Sigmoid colon (tissue), 7 donors: Measurements from ENCODE around the gene YJEFN3. TPM values are rescaled to one million over a fixed set of nuclear protein-coding genes. Genes with fewer than 3 reads are reported as not detected.
A peak's percentile ranks its signal among the peaks of the same experiment; 100 is the strongest.

Experiments used
- DNase-seq: peaks from one replicate; pipeline ENCODE4 v3.0.0-alpha.2; 2019
- H3K27ac ChIP-seq, 4 donors: fragments of 200-600 bp; sonication (generic); one replicate each; pipeline ENCODE4 v1.5.1; 2016 to 2019; ENCODE audit warnings: mild to moderate bottlenecking in 1 of 4
- H3K27me3 ChIP-seq, 3 donors: fragments of 200-600 bp; sonication (generic); one replicate each; pipeline ENCODE4 v1.5.1; 2019; ENCODE audit warnings: mild to moderate bottlenecking in 1 of 3
- H3K36me3 ChIP-seq, 4 donors: fragments of 200-600 bp; sonication (generic); one replicate each; pipeline ENCODE4 v1.5.1; 2016 to 2019
- H3K4me1 ChIP-seq, 4 donors: fragments of 200-600 bp; sonication (generic); one replicate each; pipeline ENCODE4 v1.5.1; 2017 to 2019
- H3K4me3 ChIP-seq, 4 donors: fragments of 200-600 bp; sonication (generic); one replicate each; pipeline ENCODE4 v1.5.1; 2017 to 2019; ENCODE audit warnings: mild to moderate bottlenecking in 2 of 4, moderate library complexity in 1 of 4
- H3K9me3 ChIP-seq, 4 donors: fragments of 200-600 bp in 3 of 4; sonication (generic) in 3 of 4; one replicate each; pipeline versions ENCODE4 v1.5.1 to v1.6.1; 2013 to 2019
- CTCF ChIP-seq, 4 experiments: fragments of 450-650 bp in 3 of 4; fragments of 200-600 bp in 1 of 4; IDR thresholded peaks; one replicate each; pipeline ENCODE4 v1.5.1; 2016 to 2019; ENCODE audit warnings: antibody characterized with exemption in 4 of 4, mild to moderate bottlenecking in 3 of 4, moderate library complexity in 2 of 4
- EP300 ChIP-seq, 4 donors: sonication (generic); formaldehyde crosslinking; IDR thresholded peaks; one replicate each; pipeline ENCODE4 v1.6.1; 2017; ENCODE audit warnings: antibody characterized with exemption in 4 of 4
- POLR2A ChIP-seq, 2 donors: fragments of 450-650 bp; IDR thresholded peaks; one replicate each; pipeline ENCODE4 v1.6.1; 2016; ENCODE audit warnings: antibody characterized with exemption in 2 of 2, mild to moderate bottlenecking in 2 of 2, moderate library complexity in 2 of 2
- POLR2AphosphoS5 ChIP-seq, 4 donors: sonication (generic); formaldehyde crosslinking; IDR thresholded peaks; one replicate each; pipeline ENCODE4 v1.6.1; 2017; ENCODE audit warnings: antibody characterized with exemption in 4 of 4
- WGBS, 2 donors: extraction: QIAGEN DNeasy Blood & Tissue Kit; methylation state at CpG; one replicate each; pipeline ENCODE4 v1.1.7; 2013; 5-methylcytosine and 5-hydroxymethylcytosine counted together
- intact Hi-C: fragments of 100-400 bp; cut with DNase I; formaldehyde crosslinking; loops from one replicate; pipeline ENCODE4 v1.15.1; 2023
- polyA plus RNA-seq, 3 donors: library from polyadenylated mRNA; stranded (reverse); fragments of 200-250 nt; gene quantifications; one replicate each; pipeline ENCODE4 v1.2.3, GENCODE V29; 2013
- total RNA-seq, 4 donors: library from RNA; depleted of rRNA; stranded (reverse); fragments of >200 nt; gene quantifications; one replicate each; pipeline ENCODE4 v1.1.0, GENCODE V29; 2016
- donor health status: healthy with polysubstance abuse.
- donor health status: Bipolar disorder and iron deficiency.
- donor health status: healthy.

YJEFN3 gene
- total and polyA plus RNA-seq, 7 donors: 0.71 to 14.4 (median 2.2) TPM; not detected in 2

- H3K36me3 ChIP-seq: peaks cover 10 to 52% (median 22%) of the 10 kb centered on the region in 4 donors
- no peak overlapping the region for H3K27ac ChIP-seq
- no peak for DNase-seq
- no peaks in the 10 kb centered on the region for H3K9me3 ChIP-seq
- no peak for TF ChIP-seq CTCF (IDR thresholded peaks at IDR 0.05)
- TF ChIP-seq POLR2A (IDR thresholded peaks at IDR 0.05): no peak
- no peak for TF ChIP-seq EP300 (IDR thresholded peaks at IDR 0.05)
- TF ChIP-seq POLR2AphosphoS5 (IDR thresholded peaks at IDR 0.05): no peak
- intact Hi-C loops: no loop called here
- H3K4me1 ChIP-seq: no peaks in the 10 kb centered on the region
- no peak overlapping the region for H3K4me3 ChIP-seq
- H3K27me3 ChIP-seq: no peaks in the 10 kb centered on the region
- WGBS, 2 donors: 95% methylated on average over 8 of the region's 8 CpGs
These were observed 21.4 kb upstream of the YJEFN3 start for GRCh38 chr19:19507354-19507753.

GRCh38 chr19:19508217-19508616, 20.5 kb upstream of the YJEFN3 start:
- 87 to 91% methylated on average over 11 of the region's 11 CpGs for WGBS, 2 donors
- peaks cover 10 to 44% (median 18%) of the 10 kb centered on the region in 4 donors for H3K36me3 ChIP-seq

GRCh38 chr19:19510432-19510831, 18.3 kb upstream of the YJEFN3 start:
- no peak for TF ChIP-seq POLR2AphosphoS5 (IDR thresholded peaks at IDR 0.05)
- no peak for TF ChIP-seq EP300 (IDR thresholded peaks at IDR 0.05)
- no peak for TF ChIP-seq POLR2A (IDR thresholded peaks at IDR 0.05)
- no peak for TF ChIP-seq CTCF (IDR thresholded peaks at IDR 0.05)
- H3K27me3 ChIP-seq: no peaks in the 10 kb centered on the region
- WGBS, 2 donors: 46 to 53% methylated on average over 6 of the region's 6 CpGs

More at GRCh38 chr19:19508217-19508616, 20.5 kb upstream of the YJEFN3 start:
- Histone ChIP-seq H3K27ac (no peak overlapping the region), H3K4me3 (no peak overlapping the region), H3K9me3 (no peaks in the 10 kb centered on the region), H3K27me3 (no peaks in the 10 kb centered on the region), H3K4me1 (no peaks in the 10 kb centered on the region)
- TF ChIP-seq EP300 (IDR thresholded peaks at IDR 0.05) (no peak), POLR2A (IDR thresholded peaks at IDR 0.05) (no peak), CTCF (IDR thresholded peaks at IDR 0.05) (no peak), POLR2AphosphoS5 (IDR thresholded peaks at IDR 0.05) (no peak)
- intact Hi-C loops: no loop called here
- DNase-seq: no peak

GRCh38 chr19:19513682-19514081, 15.0 kb upstream of the YJEFN3 start:
- Histone ChIP-seq H3K4me3 (peak overlapping the region; percentile 16 to 43 (median 36)), H3K4me1 (peaks cover 0 to 40% (median 37%) of the 10 kb centered on the region in 4 donors)
- DNase-seq: no peak

More at GRCh38 chr19:19510432-19510831, 18.3 kb upstream of the YJEFN3 start:
- Histone ChIP-seq H3K9me3 (no peaks in the 10 kb centered on the region), H3K4me1 (peaks cover 0 to 15% (median 14%) of the 10 kb centered on the region in 4 donors), H3K4me3 (no peak overlapping the region), H3K27ac (no peak overlapping the region), H3K36me3 (peaks cover 3 to 24% (median 11%) of the 10 kb centered on the region in 4 donors)
- intact Hi-C loops: loop anchor here (10.0 kb wide), 1 partner anchor 316 kb away; the partner anchor contains the start of genes BORCS8 and RFXANK
- DNase-seq: no peak

More at GRCh38 chr19:19513682-19514081, 15.0 kb upstream of the YJEFN3 start:
- no peaks in the 10 kb centered on the region for H3K27me3 ChIP-seq
- peak overlapping the region in 3 of 4 donors; percentile 73 to 90 (median 88) for H3K27ac ChIP-seq
- intact Hi-C loops: loop anchor here (10.0 kb wide), 1 partner anchor 319 kb away; the partner anchor contains the start of genes BORCS8 and RFXANK
- peaks cover 0 to 2% (median 0%) of the 10 kb centered on the region in 4 donors for H3K36me3 ChIP-seq
- WGBS, 2 donors: 89 to 94% methylated on average over 17 of the region's 17 CpGs
- TF ChIP-seq POLR2A (IDR thresholded peaks at IDR 0.05) (no peak), EP300 (IDR thresholded peaks at IDR 0.05) (no peak), CTCF (IDR thresholded peaks at IDR 0.05) (no peak), POLR2AphosphoS5 (IDR thresholded peaks at IDR 0.05) (no peak)
- H3K9me3 ChIP-seq: no peaks in the 10 kb centered on the region
